Measurements from ENCODE around the gene DDA1.
"Not testable (repeated sequence)": the region's sequence is repeated elsewhere in the genome, so short reads cannot be mapped to it uniquely, and the experiment has no call there.

The DDA1 gene

GRCh38 chr19:17348700-17349099 lies 39.3 kb downstream of the DDA1 start:
- DNase-seq: no peak

DNA sequence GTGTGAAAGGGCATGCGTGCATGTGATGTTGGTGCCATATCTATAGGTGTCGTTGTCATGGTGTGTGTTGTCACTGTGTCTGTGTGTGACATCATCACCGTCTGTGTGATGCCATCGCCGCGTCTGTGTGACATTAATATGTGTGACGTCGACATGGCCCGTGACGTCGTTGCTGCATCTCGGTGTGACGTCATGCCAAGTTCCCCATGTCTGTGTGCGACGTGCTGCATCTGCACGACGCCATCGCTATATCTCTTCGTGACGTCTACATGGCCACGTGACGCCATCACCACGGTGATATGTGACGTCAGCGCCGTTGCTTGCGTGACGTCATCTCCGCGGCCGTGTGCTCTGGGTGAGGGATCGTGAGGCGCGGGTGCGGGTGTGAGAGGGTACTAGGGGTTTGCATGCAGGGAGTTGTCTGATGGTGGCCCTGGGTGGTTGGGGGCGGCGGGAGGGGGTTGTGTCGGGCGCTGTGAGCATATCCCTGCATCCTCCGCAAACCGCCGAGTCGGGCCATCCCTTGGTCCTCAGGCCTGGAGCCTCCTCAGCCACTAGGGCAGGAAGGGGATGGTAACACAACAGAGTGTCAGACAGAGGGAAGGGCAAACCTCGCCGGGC lies 42.6 kb downstream of the DDA1 start:
- DNase-seq: no peak

DNA sequence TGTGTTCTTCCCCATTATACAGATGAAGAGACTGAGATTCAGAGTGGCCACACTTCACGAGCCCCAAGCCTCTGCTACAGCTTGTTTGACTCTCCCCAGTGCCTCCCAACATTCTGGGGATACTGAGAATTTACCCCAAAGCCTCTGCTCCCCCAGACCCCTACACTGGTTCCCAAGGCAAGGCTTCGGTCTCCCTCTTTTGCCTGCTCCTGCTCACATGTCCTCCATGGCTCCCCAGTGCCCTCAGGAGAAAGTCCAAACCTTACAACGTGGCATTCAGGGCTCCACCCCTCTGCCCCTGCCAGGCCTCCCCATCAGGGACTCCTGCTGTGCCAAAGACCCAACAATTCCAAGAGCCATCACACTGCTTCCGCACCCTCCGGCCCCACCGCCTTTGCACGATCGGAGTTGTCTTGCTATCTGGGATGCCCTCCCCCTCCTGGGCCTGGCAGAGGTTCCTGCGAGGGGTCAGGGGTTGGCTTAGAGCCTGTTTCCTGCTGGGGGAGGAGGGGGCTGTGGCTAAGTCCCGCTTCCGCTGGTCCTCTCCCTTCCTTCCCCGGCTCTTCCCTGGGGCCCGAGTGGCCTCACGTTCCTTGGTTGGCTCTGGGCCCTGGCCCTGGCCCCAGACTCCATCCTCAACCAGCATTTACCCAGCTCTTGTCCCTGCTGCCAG lies 43.4 kb downstream of the DDA1 start:
- no peak for DNase-seq

GRCh38 chr19:17353386-17353785 lies 44.0 kb downstream of the DDA1 start:
- DNase-seq: no peak

- DNase-seq: no peak
Observed at GRCh38 chr19:17357078-17357666, 47.8 kb downstream of the DDA1 start.

DNA sequence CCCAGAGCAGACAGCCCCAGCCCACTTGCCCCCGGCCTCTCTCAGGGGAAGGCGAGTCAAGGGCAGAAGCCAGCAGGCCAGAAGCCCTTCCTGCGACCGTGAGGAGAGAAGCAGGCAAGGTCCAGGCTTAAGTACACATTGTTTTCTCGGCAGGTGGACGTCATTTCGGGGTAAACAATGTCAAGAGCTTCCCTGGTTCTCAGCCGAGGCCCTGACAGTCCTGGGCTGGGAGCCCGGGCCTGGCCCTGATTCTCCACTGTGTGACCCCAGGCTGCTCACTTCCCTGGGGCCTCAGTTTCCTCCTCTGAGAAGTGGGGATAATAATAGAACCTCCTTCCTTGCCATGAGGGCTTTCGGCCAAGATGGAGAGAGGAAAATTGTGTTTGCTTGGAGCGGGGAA lies 48.4 kb downstream of the DDA1 start:
- DNase-seq: no peak

DNA sequence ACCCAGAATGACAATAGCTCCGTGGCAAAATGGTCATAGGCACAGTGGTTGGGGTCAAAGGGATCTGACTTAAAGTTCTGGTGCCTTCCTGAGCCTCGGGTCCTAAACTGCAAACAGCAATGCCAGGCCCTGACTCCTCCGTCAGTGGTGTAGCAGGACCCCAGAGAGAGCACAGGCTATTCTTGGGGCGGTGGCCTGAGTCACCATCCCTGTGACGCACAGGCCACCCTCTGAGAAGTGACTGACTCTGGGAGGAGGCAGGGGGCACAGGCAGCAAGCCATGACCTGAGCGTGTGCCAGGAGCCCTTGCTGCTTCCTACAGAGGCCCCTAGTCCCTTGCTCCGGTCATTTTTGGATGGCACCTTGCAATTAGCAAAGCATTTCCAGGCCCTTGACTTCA lies 49.0 kb downstream of the DDA1 start:
- DNase-seq: no peak

DNA sequence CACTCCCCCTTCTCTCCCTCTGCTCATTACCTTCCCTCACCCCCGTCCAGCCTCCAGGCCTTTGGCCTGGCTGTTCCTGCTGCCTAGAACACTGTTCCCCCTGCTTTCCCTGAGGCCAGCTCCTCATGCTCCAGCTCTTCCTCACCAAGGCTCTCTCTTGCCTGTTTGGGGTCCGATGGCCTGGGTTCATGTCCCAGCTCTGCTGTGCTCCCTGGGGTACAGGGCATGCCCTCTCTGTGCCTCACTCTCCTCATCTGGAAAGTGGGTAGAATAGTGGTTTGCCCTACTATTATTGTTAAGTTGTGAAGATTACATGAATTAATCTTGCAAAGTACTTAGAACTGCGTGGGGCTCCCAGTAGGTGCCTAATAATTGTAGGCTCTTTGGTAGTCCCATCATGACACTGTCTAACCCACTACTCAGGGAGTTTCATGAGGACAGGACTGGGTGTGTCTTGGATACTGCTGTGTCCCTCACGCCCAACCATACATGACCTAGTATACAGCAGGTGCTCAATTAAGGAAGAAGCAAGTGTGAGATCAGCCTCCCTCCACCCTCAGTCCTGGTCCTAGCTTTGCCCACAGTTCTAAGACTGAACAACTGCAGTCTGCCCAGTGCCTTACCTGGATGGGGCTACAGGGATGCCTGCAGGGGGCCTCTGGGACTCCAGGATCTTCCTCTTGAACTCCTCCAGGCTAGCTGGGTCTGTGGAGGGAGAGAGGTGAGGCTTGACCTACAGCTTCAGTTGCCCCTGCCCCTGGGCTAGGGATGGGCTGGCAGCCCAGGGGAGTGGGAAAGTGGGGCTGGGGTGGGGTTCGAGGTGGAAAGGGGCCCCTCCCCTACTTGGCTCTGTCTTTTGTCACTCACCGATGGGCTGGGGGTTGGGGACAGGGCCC lies 50.8 kb downstream of the DDA1 start:
- DNase-seq: no peak

GRCh38 chr19:17363852-17364605 lies 54.7 kb downstream of the DDA1 start:
- not testable (repeated sequence) for DNase-seq

DNA sequence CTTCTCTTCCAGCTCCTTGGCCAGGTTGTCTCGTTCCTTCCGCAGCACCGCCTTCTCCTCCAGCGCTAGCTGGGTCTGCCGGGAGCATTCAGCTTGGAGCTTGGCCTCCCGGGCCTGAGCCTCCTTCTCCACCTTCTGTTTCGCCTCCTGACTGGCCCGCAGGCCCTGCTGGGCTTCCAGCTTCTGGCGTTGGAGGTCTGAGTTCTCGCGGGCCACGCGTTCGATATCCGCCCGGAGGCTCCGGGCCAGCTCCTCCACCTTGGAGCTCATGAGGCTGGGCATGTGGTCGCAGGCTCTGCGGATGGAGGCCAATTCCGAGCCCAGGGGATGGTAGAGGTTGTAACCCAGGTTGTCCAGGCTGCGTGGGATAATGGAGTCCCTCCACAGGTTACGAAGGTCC lies 56.0 kb downstream of the DDA1 start:
- no peak for DNase-seq

- peak; percentile 79 to 80 for DNase-seq
Observed at GRCh38 chr19:17370026-17370587, 60.7 kb downstream of the DDA1 start.

Measured in AML-193 (cell line).